A549 (cell line): ENCODE results near the gene DSCAM.

ENCODE experiments used
- BCL3 ChIP-seq: fragments of >200 bp; sonication (Bioruptor Twin); formaldehyde crosslinking; IDR thresholded peaks from 3 replicates; pipeline ENCODE4 v1.6.1; 2016
- BHLHE40 ChIP-seq: IDR thresholded peaks from 2 replicates; pipeline ENCODE4 v1.6.1; 2012; ENCODE audit warnings: low read depth, low read length, inconsistent platforms
- CEBPB ChIP-seq, 2 experiments: fragments of >200 bp in 1 of 2; sonication (Bioruptor Twin) in 1 of 2; formaldehyde crosslinking in 1 of 2; IDR thresholded peaks; 2 replicates each; pipeline ENCODE4 v1.6.1; 2012 to 2016
- CHD4 ChIP-seq: fragments of 200-600 bp; sonication (generic); IDR thresholded peaks from 2 replicates; pipeline ENCODE4 v1.6.1; 2016; ENCODE audit warnings: antibody characterized with exemption, mild to moderate bottlenecking, borderline replicate concordance
- CTCF ChIP-seq: fragments of >200 bp; sonication (Bioruptor Twin); formaldehyde crosslinking; IDR thresholded peaks from 3 replicates; pipeline ENCODE4 v1.5.1; 2016
- HDAC2 ChIP-seq: fragments of 200-600 bp; sonication (generic); IDR thresholded peaks from 2 replicates; pipeline ENCODE4 v1.6.1; 2016
- HOXB5 ChIP-seq: fragments of 250-450 bp; sonication (Bioruptor Pico); IDR thresholded peaks from 2 replicates; pipeline ENCODE4 v1.5.0; 2020; ENCODE audit warnings: mild to moderate bottlenecking, moderate library complexity
- JUNB ChIP-seq: fragments of >200 bp; sonication (Bioruptor Twin); formaldehyde crosslinking; IDR thresholded peaks from 2 replicates; pipeline ENCODE4 v1.6.1; 2016
- MAFK ChIP-seq: fragments of 450-650 bp; IDR thresholded peaks from 2 replicates; pipeline ENCODE4 v1.6.1; 2014; ENCODE audit not compliant: partially characterized antibody
- MAX ChIP-seq: IDR thresholded peaks from 2 replicates; pipeline ENCODE4 v1.6.1; 2012
- NFE2L2 ChIP-seq: fragments of 150-350 bp; conservative IDR thresholded peaks from 2 replicates; pipeline ENCODE4 v1.6.1; 2014; ENCODE audit warnings: low read length
- POLR2A ChIP-seq: IDR thresholded peaks from 2 replicates; pipeline ENCODE4 v1.6.1; 2012; ENCODE audit warnings: mild to moderate bottlenecking, low read length
- REST ChIP-seq: fragments of 200-600 bp; sonication (generic); IDR thresholded peaks from 2 replicates; pipeline ENCODE4 v1.6.1; 2016; ENCODE audit warnings: antibody characterized with exemption, mild to moderate bottlenecking, moderate library complexity
- RFX5 ChIP-seq: fragments of 450-650 bp; IDR thresholded peaks from 2 replicates; pipeline ENCODE4 v1.7.1; 2014; ENCODE audit warnings: antibody characterized with exemption, mild to moderate bottlenecking, moderate library complexity

- TF ChIP-seq MAX (no peak), JUNB (no peak), CTCF (no peak), CEBPB (IDR thresholded peaks at IDR 0.05) (no peak), BCL3 (no peak), HOXB5 (CRISPR knock-in tag) (no peak), NFE2L2 (no peak), POLR2A (no peak), REST (no peak), HDAC2 (no peak), RFX5 (no peak), BHLHE40 (no peak), MAFK (no peak), CHD4 (no peak)
These were observed 547.5 kb downstream of the DSCAM start for GRCh38 chr21:40299451-40299850.
